ENCODE data around the gene SPATS2L.

GRCh38 chr2:200329798-200330197, 23.3 kb downstream of the SPATS2L start:
- TF ChIP-seq CTCF (IDR thresholded peaks at IDR 0.05; ENCODE audit: insufficient read depth, low read depth, low read length) (no peak), EZH2 (IDR thresholded peaks at IDR 0.05; ENCODE audit: insufficient read depth, low read length) (no peak)
